ENCODE data around the gene SEC31A. TPM values are rescaled to one million over a fixed set of nuclear protein-coding genes. Genes with fewer than 3 reads are reported as not detected.

SEC31A gene
- total and polyA plus RNA-seq, 2 of the 4 experiments (the other 2 are of a cell fraction), result 278 to 366 TPM

- Histone ChIP-seq H2BK15ac (ENCODE audit: low read depth, low read length) (no peak overlapping the region), H3K36me3 (ENCODE audit: control insufficient read depth, insufficient read depth, low read length) (peaks cover 8% of the 10 kb centered on the region), H3K27ac (ENCODE audit: insufficient read depth, low read length) (no peak overlapping the region), H4K20me1 (ENCODE audit: insufficient read depth, low read length) (peaks cover 6% of the 10 kb centered on the region; the same call in 1 of the 2 replicates), H3K79me1 (ENCODE audit: low read depth in 1 of 2, low read length in 2 of 2) (peaks cover 5 to 28% of the 10 kb centered on the region in 2 experiments; a peak in 2 of 4 replicates), H3K18ac (ENCODE audit: low read depth, low read length) (no peak overlapping the region), H4K8ac (ENCODE audit: low read depth in 2 of 2, low read length in 2 of 2) (no peak overlapping the region), H3K9me1 (ENCODE audit: insufficient read depth, low read length) (no peaks in the 10 kb centered on the region), H4K5ac (ENCODE audit: low read depth, low read length) (no peak overlapping the region), H3K4me2 (ENCODE audit: low read depth, low read length) (no peak overlapping the region), H2BK20ac (ENCODE audit: low read depth, low read length) (no peak overlapping the region), H3K4ac (ENCODE audit: low read depth, low read length) (no peak overlapping the region), H4K91ac (ENCODE audit: insufficient read depth, low read depth, low read length) (no peak overlapping the region), H2AFZ (replicated peaks; ENCODE audit: low read length, poor library complexity) (no peak overlapping the region), H2BK120ac (ENCODE audit: low read depth, low read length) (no peak overlapping the region), H2AK5ac (ENCODE audit: low read depth, low read length) (no peak overlapping the region), H2BK5ac (ENCODE audit: low read depth, low read length, poor library complexity, severe bottlenecking) (no peak overlapping the region), H3K9ac (ENCODE audit: low read depth, low read length) (no peak overlapping the region), H3K9me3 (ENCODE audit: control insufficient read depth, insufficient read depth, low read length) (no peaks in the 10 kb centered on the region), H3K4me3 (ENCODE audit: insufficient read depth, low read depth, low read length) (no peak overlapping the region), H3K4me1 (ENCODE audit: control insufficient read depth, insufficient read depth, low read length) (no peaks in the 10 kb centered on the region), H3K27me3 (ENCODE audit: control insufficient read depth, insufficient read depth, low read length) (no peaks in the 10 kb centered on the region), H3K23ac (ENCODE audit: low read depth, low read length) (no peak overlapping the region), H3K14ac (replicated peaks; ENCODE audit: low read depth, low read length) (no peak overlapping the region), H3K56ac (ENCODE audit: extremely low read depth, insufficient read depth, low read length) (no peak overlapping the region), H2AK9ac (replicated peaks; ENCODE audit: low read depth, low read length, poor library complexity) (no peak overlapping the region)
- dilution Hi-C loops (cut with HindIII; ENCODE audit: low sequenced_read_pairs, unreplicated experiment), result no loop called here
- TF ChIP-seq, protein P1, sequence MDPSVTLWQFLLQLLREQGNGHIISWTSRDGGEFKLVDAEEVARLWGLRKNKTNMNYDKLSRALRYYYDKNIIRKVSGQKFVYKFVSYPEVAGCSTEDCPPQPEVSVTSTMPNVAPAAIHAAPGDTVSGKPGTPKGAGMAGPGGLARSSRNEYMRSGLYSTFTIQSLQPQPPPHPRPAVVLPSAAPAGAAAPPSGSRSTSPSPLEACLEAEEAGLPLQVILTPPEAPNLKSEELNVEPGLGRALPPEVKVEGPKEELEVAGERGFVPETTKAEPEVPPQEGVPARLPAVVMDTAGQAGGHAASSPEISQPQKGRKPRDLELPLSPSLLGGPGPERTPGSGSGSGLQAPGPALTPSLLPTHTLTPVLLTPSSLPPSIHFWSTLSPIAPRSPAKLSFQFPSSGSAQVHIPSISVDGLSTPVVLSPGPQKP (IDR thresholded peaks at IDR 0.05; ENCODE audit: borderline replicate concordance, low read depth, low read length), result no peak
- no peak for TF ChIP-seq NFE2L2 (IDR thresholded peaks at IDR 0.05; ENCODE audit: low read depth, low read length)
- no peak for TF ChIP-seq MAFK (IDR thresholded peaks at IDR 0.05; ENCODE audit: low read depth, low read length)
- no peak for TF ChIP-seq USF2 (IDR thresholded peaks at IDR 0.05; ENCODE audit: low read depth, low read length)
- TF ChIP-seq SMC3 (IDR thresholded peaks at IDR 0.05; ENCODE audit: low read depth, low read length), result no peak
- TF ChIP-seq CHD1 (IDR thresholded peaks at IDR 0.05; ENCODE audit: low read depth, low read length), result no peak
- TF ChIP-seq CEBPB (IDR thresholded peaks at IDR 0.05; ENCODE audit: low read depth, low read length), result no peak
- no peak for TF ChIP-seq POLR2A (IDR thresholded peaks at IDR 0.05; ENCODE audit: low read depth, low read length)
- TF ChIP-seq FOS (IDR thresholded peaks at IDR 0.05; ENCODE audit: low read depth, low read length), result no peak
- TF ChIP-seq RCOR1 (IDR thresholded peaks at IDR 0.05; ENCODE audit: insufficient replicate concordance, low read length), result no peak
- TF ChIP-seq RAD21 (IDR thresholded peaks at IDR 0.05; ENCODE audit: low read length), result no peak
- no peak for TF ChIP-seq MXI1 (IDR thresholded peaks at IDR 0.05; ENCODE audit: borderline replicate concordance, low read depth, low read length)
- TF ChIP-seq BHLHE40 (IDR thresholded peaks at IDR 0.05; ENCODE audit: low read depth, low read length), result no peak
- TF ChIP-seq RFX5 (IDR thresholded peaks at IDR 0.05; ENCODE audit: low read depth, low read length), result no peak
- TF ChIP-seq MAZ (IDR thresholded peaks at IDR 0.05; ENCODE audit: borderline replicate concordance, low read depth, low read length), result no peak
- TF ChIP-seq CTCF (conservative IDR thresholded peaks at IDR 0.05; ENCODE audit: low read depth, low read length), result no peak
- DNase-seq, result no peak
- POLR2A ChIA-PET (ENCODE audit: unreplicated experiment), result no interaction called here
- BruUV-seq (replicated peaks), result no TSS peak
- CTCF ChIA-PET, result interaction anchor here (0.5 kb wide), 1 partner anchor 28 kb away, joined by 4 read pairs; no protein-coding TSS in a partner anchor
- no peak for ATAC-seq (ENCODE audit: low read depth)
- in situ Hi-C loops (cut with MboI; ENCODE audit: low sequenced_read_pairs), result no loop called here
- intact Hi-C loops (cut with micrococcal nuclease), result no loop called here
- WGBS, 2 experiments (ENCODE audit: extremely low coverage in 2 of 2, insufficient read length in 1 of 2), result no CpG with 5 or more reads among the region's 1 CpG
These were observed 5.8 kb upstream of the SEC31A start for GRCh38 chr4:82896755-82897154.

Measured in IMR-90 (cell line).